A549 (cell line): Measurements from ENCODE around the gene CCDC27. TPM values are rescaled to one million over a fixed set of nuclear protein-coding genes. Genes with fewer than 3 reads are reported as not detected.

Source experiments
- ATAC-seq, 2 experiments: fragments of 200-7000 bp in 1 of 2; fragments of >200 bp in 1 of 2; cut with Nextera tagmentation in 1 of 2; cut with Tn5 transposase in 1 of 2; 3 replicates each; pipeline versions ENCODE4 v1.8.0 to v1.9.1; 2018 to 2020; ENCODE audit warnings: mild to moderate bottlenecking in 1 of 2, moderate library complexity in 1 of 2
- CTCF ChIA-PET: fragments of 300-600 bp; sonication (Branson Sonifier 250); formaldehyde crosslinking; extraction: SDS; loops from one replicate; lab custom pipeline; 2021; ENCODE audit warnings: antibody characterized with exemption, inconsistent platforms; lab: Yijun Ruan, JAX
- POLR2A ChIA-PET: fragments of 350-600 bp; formaldehyde crosslinking; extraction: SDS; loops from one replicate; lab custom pipeline; 2021; ENCODE audit warnings: antibody characterized with exemption, inconsistent platforms; lab: Yijun Ruan, JAX
- DNase-seq, 2 experiments: peaks; one replicate each; pipeline versions ENCODE4 v3.0.0 to v3.0.0-alpha.2; 2011 to 2016; ENCODE audit warnings: low read depth in 1 of 2, low spot score in 1 of 2
- FAIRE-seq: peaks from 2 replicates; lab custom pipeline; 2011; peaks lifted over from hg19 to GRCh38; lab: Jason Lieb, UNC
- H3K27ac ChIP-seq, 2 experiments: fragments of >200 bp; sonication (Bioruptor Twin); formaldehyde crosslinking; 3 replicates each; pipeline ENCODE4 v1.5.1; 2016 to 2017
- H3K4me1 ChIP-seq: fragments of >200 bp; sonication (Bioruptor Twin); formaldehyde crosslinking; 3 replicates; pipeline ENCODE4 v1.6.1; 2016
- H3K4me2 ChIP-seq: fragments of >200 bp; sonication (Bioruptor Twin); formaldehyde crosslinking; 3 replicates; pipeline ENCODE4 v1.6.1; 2016
- H3K4me3 ChIP-seq: fragments of >200 bp; sonication (Bioruptor Twin); formaldehyde crosslinking; 3 replicates; pipeline ENCODE4 v1.5.1; 2016
- H3K9me3 ChIP-seq: fragments of >200 bp; sonication (Bioruptor Twin); formaldehyde crosslinking; 3 replicates; pipeline ENCODE4 v1.6.1; 2016
- ATOH8 ChIP-seq: fragments of 250-450 bp; sonication (Bioruptor Pico); IDR thresholded peaks from 2 replicates; pipeline ENCODE4 v1.5.0; 2020; ENCODE audit warnings: low read depth, mild to moderate bottlenecking, moderate library complexity
- BCL3 ChIP-seq: fragments of >200 bp; sonication (Bioruptor Twin); formaldehyde crosslinking; IDR thresholded peaks from 3 replicates; pipeline ENCODE4 v1.6.1; 2016
- CBX8 ChIP-seq: fragments of 200-600 bp; sonication (generic); IDR thresholded peaks from 2 replicates; pipeline ENCODE4 v1.6.1; 2016
- CEBPB ChIP-seq, 2 experiments: fragments of >200 bp in 1 of 2; sonication (Bioruptor Twin) in 1 of 2; formaldehyde crosslinking in 1 of 2; IDR thresholded peaks; 2 replicates each; pipeline ENCODE4 v1.6.1; 2012 to 2016
- CHD2 ChIP-seq: fragments of 150-350 bp; IDR thresholded peaks from 2 replicates; pipeline ENCODE4 v1.6.1; 2014; ENCODE audit warnings: low read length; ENCODE audit not compliant: partially characterized antibody
- CHD4 ChIP-seq: fragments of 200-600 bp; sonication (generic); IDR thresholded peaks from 2 replicates; pipeline ENCODE4 v1.6.1; 2016; ENCODE audit warnings: antibody characterized with exemption, mild to moderate bottlenecking, borderline replicate concordance
- E2F6 ChIP-seq: IDR thresholded peaks from 2 replicates; pipeline ENCODE4 v1.6.1; 2012; ENCODE audit warnings: low read depth, borderline replicate concordance
- EHF ChIP-seq: fragments of 250-450 bp; sonication (Bioruptor Pico); IDR thresholded peaks from 2 replicates; pipeline ENCODE4 v1.5.0; 2020; ENCODE audit warnings: mild to moderate bottlenecking
- EHMT2 ChIP-seq: fragments of 200-600 bp; sonication (generic); IDR thresholded peaks from 2 replicates; pipeline ENCODE4 v1.6.1; 2016; ENCODE audit warnings: antibody characterized with exemption, low read depth, mild to moderate bottlenecking, moderate library complexity
- FOSB ChIP-seq: fragments of 250-450 bp; sonication (Bioruptor Pico); IDR thresholded peaks from 2 replicates; pipeline ENCODE4 v1.5.0; 2020; ENCODE audit warnings: mild to moderate bottlenecking, moderate library complexity
- FOSL2 ChIP-seq, 2 experiments: fragments of 450-650 bp in 1 of 2; fragments of >200 bp in 1 of 2; sonication (Bioruptor Twin) in 1 of 2; formaldehyde crosslinking; IDR thresholded peaks; 2 replicates each; pipeline versions ENCODE4 v1.5.0 to v1.6.1; 2016 to 2020; ENCODE audit warnings: mild to moderate bottlenecking in 1 of 2, moderate library complexity in 1 of 2
- GATA3 ChIP-seq: IDR thresholded peaks from 2 replicates; pipeline ENCODE4 v1.6.1; 2012; ENCODE audit warnings: borderline replicate concordance
- HEYL ChIP-seq: fragments of 250-450 bp; sonication (Bioruptor Pico); IDR thresholded peaks from 2 replicates; pipeline ENCODE4 v1.8.0; 2021; ENCODE audit warnings: mild to moderate bottlenecking, moderate library complexity
- HOXB13 ChIP-seq: fragments of 250-450 bp; sonication (Bioruptor Pico); IDR thresholded peaks from 2 replicates; pipeline ENCODE4 v1.5.0; 2020; ENCODE audit warnings: low read depth, mild to moderate bottlenecking, moderate library complexity
- JUN ChIP-seq, 2 experiments: fragments of >200 bp; sonication (Bioruptor Twin); formaldehyde crosslinking; IDR thresholded peaks; 2 replicates in 1 of 2; 3 replicates in 1 of 2; pipeline ENCODE4 v1.6.1; 2016 to 2017
- JUNB ChIP-seq: fragments of >200 bp; sonication (Bioruptor Twin); formaldehyde crosslinking; IDR thresholded peaks from 2 replicates; pipeline ENCODE4 v1.6.1; 2016
- KDM5A ChIP-seq: fragments of 200-600 bp; sonication (generic); IDR thresholded peaks from 2 replicates; pipeline ENCODE4 v1.6.1; 2016; ENCODE audit warnings: antibody characterized with exemption, mild to moderate bottlenecking
- MAX ChIP-seq: IDR thresholded peaks from 2 replicates; pipeline ENCODE4 v1.6.1; 2012
- MAZ ChIP-seq: fragments of 150-350 bp; IDR thresholded peaks from 2 replicates; pipeline ENCODE4 v1.6.1; 2014; ENCODE audit warnings: antibody characterized with exemption, low read depth, low read length, borderline replicate concordance
- MYC ChIP-seq: IDR thresholded peaks from 2 replicates; pipeline ENCODE4 v1.6.1; 2012; ENCODE audit warnings: mild to moderate bottlenecking, inconsistent platforms, low read length, improper control_type of control experiment, borderline replicate concordance
- POLR2AphosphoS2 ChIP-seq: conservative IDR thresholded peaks from 2 replicates; pipeline ENCODE4 v1.6.1; 2012; ENCODE audit warnings: low read length, improper control_type of control experiment, inconsistent platforms
- RARB ChIP-seq: fragments of 250-450 bp; sonication (Bioruptor Pico); IDR thresholded peaks from 2 replicates; pipeline ENCODE4 v1.8.0; 2021; ENCODE audit warnings: mild to moderate bottlenecking, moderate library complexity
- REST ChIP-seq: fragments of 200-600 bp; sonication (generic); IDR thresholded peaks from 2 replicates; pipeline ENCODE4 v1.6.1; 2016; ENCODE audit warnings: antibody characterized with exemption, mild to moderate bottlenecking, moderate library complexity
- SMC3 ChIP-seq: fragments of >200 bp; sonication (Bioruptor Twin); formaldehyde crosslinking; IDR thresholded peaks from 3 replicates; pipeline ENCODE4 v1.6.1; 2018; ENCODE audit warnings: inconsistent platforms
- TFCP2L1 ChIP-seq: fragments of 250-450 bp; sonication (Bioruptor Pico); IDR thresholded peaks from 2 replicates; pipeline ENCODE4 v1.5.0; 2021; ENCODE audit warnings: mild to moderate bottlenecking
- ZNF302 ChIP-seq: fragments of 250-450 bp; sonication (Bioruptor Pico); IDR thresholded peaks from 2 replicates; pipeline ENCODE4 v1.9.0; 2021; ENCODE audit warnings: inconsistent platforms, mild to moderate bottlenecking, moderate library complexity
- ZSCAN20 ChIP-seq: fragments of 250-450 bp; sonication (Bioruptor Pico); IDR thresholded peaks from 2 replicates; pipeline ENCODE4 v1.8.0; 2022; ENCODE audit warnings: mild to moderate bottlenecking, moderate library complexity
- WGBS: methylation state at CpG from one replicate; pipeline ENCODE4 v1.1.6; 2017; ENCODE audit errors: missing lambda C conversion rate; 5-methylcytosine and 5-hydroxymethylcytosine counted together
- polyA plus RNA-seq, 4 experiments: library from polyadenylated mRNA; depleted of rRNA in 3 of 4; stranded (reverse); fragments of >200 nt; fragmentation: RNase III in 1 of 4; extraction: RNeasy Plus Mini Kit Qiagen cat#74134 plus additional on column Dnase treatment in 1 of 4; gene quantifications; 2 replicates in 3 of 4; 3 replicates in 1 of 4; pipeline ENCODE4 v1.2.3, GENCODE V29; 2011 to 2017

CCDC27 gene
- polyA plus RNA-seq, 2 of the 4 experiments (the other 2 are of a cell fraction): not detected

- TF ChIP-seq MAX (no peak), ZNF302 (CRISPR knock-in tag) (no peak)
Observed at GRCh38 chr1:3710251-3710650, 42.0 kb upstream of the CCDC27 start (continued).

GRCh38 chr1:3711381-3711779 is 40.9 kb upstream of the CCDC27 start:
- ChIA-PET CTCF (interaction anchor here (0.8 to 1.9 kb wide), 4 partner anchors 8 to 146 kb away, joined by 3 to 10 read pairs (median 4); no protein-coding TSS in a partner anchor), POLR2A (no interaction called here)
- FAIRE-seq (no peak), DNase-seq (no peak), ATAC-seq (no peak)
- H3K4me3 ChIP-seq: no peak overlapping the region
- no peak overlapping the region for H3K27ac ChIP-seq
- H3K4me2 ChIP-seq: no peak overlapping the region
- H3K4me1 ChIP-seq: no peaks in the 10 kb centered on the region
- WGBS: 56% methylated on average over 8 of the region's 11 CpGs
- TF ChIP-seq E2F6 (no peak), POLR2AphosphoS2 (no peak), CBX8 (no peak), GATA3 (no peak), SMC3 (no peak), HEYL (CRISPR knock-in tag) (no peak), CHD4 (no peak), BCL3 (no peak), HOXB13 (CRISPR knock-in tag) (no peak), REST (no peak), KDM5A (no peak), EHMT2 (no peak), JUNB (no peak), FOSL2 (IDR thresholded peaks at IDR 0.05) (no peak), FOSL2 (CRISPR knock-in tag; IDR thresholded peaks at IDR 0.05) (no peak), ZSCAN20 (CRISPR knock-in tag) (no peak), CEBPB (IDR thresholded peaks at IDR 0.05) (no peak)
- H3K9me3 ChIP-seq: no peaks in the 10 kb centered on the region

- no peak overlapping the region for H3K27ac ChIP-seq
- TF ChIP-seq EHF (CRISPR knock-in tag): no peak
- no peak for TF ChIP-seq TFCP2L1
- TF ChIP-seq CHD2: no peak
- no peak for TF ChIP-seq FOSL2 (IDR thresholded peaks at IDR 0.05)
- no peak for TF ChIP-seq FOSL2 (CRISPR knock-in tag; IDR thresholded peaks at IDR 0.05)
- no peak for TF ChIP-seq MAX
- no peak for TF ChIP-seq JUNB
- TF ChIP-seq ATOH8 (CRISPR knock-in tag): no peak
- no peak for TF ChIP-seq CBX8
- no peak for TF ChIP-seq CEBPB (IDR thresholded peaks at IDR 0.05)
- no peak for TF ChIP-seq RARB
- TF ChIP-seq MAZ: no peak
- no peak for TF ChIP-seq MYC
- TF ChIP-seq HEYL (CRISPR knock-in tag): no peak
- no peak for TF ChIP-seq KDM5A
- no peak for TF ChIP-seq JUN (IDR thresholded peaks at IDR 0.05)
- TF ChIP-seq CHD4: no peak
- TF ChIP-seq FOSB: no peak
- no peak for TF ChIP-seq EHMT2
- ATAC-seq (no peak), FAIRE-seq (no peak), DNase-seq (no peak)
- H3K4me2 ChIP-seq: no peak overlapping the region
- CTCF ChIA-PET: interaction anchor here (0.8 to 1.9 kb wide), 4 partner anchors 8 to 147 kb away, joined by 3 to 10 read pairs (median 4); no protein-coding TSS in a partner anchor
- no peaks in the 10 kb centered on the region for H3K9me3 ChIP-seq
- H3K4me1 ChIP-seq: no peaks in the 10 kb centered on the region
- no peak overlapping the region for H3K4me3 ChIP-seq
- WGBS: 50% methylated on average over 20 of the region's 24 CpGs
- POLR2A ChIA-PET: no interaction called here
Observed at GRCh38 chr1:3711780-3712451, 40.3 kb upstream of the CCDC27 start.
